ENCODE data around the gene GPR50.

DNA sequence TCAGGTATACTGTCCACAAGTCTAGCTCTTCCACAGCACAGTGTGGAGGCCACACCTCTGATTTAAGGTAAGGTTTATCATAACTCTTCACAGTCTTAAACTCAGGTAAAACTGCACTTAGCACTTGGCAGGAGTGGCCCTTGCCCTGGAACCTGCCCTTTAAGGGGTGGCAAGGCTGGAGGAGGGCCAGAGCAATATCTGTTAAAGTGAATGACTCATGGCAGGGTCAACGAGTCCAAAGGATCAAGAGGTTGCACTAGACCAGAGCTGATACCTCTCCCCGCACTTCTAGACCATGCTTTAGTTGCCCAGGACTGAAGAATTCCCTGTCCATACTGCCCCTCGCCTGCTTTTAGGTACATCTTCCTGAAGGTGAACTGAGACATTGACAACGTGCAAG lies 14.7 kb upstream of the GPR50 start:
- TF ChIP-seq, protein P1, sequence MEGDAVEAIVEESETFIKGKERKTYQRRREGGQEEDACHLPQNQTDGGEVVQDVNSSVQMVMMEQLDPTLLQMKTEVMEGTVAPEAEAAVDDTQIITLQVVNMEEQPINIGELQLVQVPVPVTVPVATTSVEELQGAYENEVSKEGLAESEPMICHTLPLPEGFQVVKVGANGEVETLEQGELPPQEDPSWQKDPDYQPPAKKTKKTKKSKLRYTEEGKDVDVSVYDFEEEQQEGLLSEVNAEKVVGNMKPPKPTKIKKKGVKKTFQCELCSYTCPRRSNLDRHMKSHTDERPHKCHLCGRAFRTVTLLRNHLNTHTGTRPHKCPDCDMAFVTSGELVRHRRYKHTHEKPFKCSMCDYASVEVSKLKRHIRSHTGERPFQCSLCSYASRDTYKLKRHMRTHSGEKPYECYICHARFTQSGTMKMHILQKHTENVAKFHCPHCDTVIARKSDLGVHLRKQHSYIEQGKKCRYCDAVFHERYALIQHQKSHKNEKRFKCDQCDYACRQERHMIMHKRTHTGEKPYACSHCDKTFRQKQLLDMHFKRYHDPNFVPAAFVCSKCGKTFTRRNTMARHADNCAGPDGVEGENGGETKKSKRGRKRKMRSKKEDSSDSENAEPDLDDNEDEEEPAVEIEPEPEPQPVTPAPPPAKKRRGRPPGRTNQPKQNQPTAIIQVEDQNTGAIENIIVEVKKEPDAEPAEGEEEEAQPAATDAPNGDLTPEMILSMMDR (IDR thresholded peaks at IDR 0.05; ENCODE audit: low read depth, low read length) = no peak
- TF ChIP-seq EZH2phosphoT487 (IDR thresholded peaks at IDR 0.05; ENCODE audit: low read depth) = no peak
